Liver (tissue), 9 donors: ENCODE data around the gene USP5. TPM values are rescaled to one million over a fixed set of nuclear protein-coding genes. Genes with fewer than 3 reads are reported as not detected.
"Not testable (repeated sequence)": the region's sequence is repeated elsewhere in the genome, so short reads cannot be mapped to it uniquely, and the experiment has no call there.

Source experiments
- DNase-seq: peaks from one replicate; pipeline ENCODE4 v3.0.0-alpha.2; 2017; ENCODE audit warnings: low spot score
- H3K27ac ChIP-seq, 2 donors: one replicate each; pipeline ENCODE4 v1.7.0; 2013; ENCODE audit warnings: inconsistent platforms in 2 of 2, low read length in 2 of 2, control low read depth in 1 of 2, low read depth in 1 of 2, mild to moderate bottlenecking in 1 of 2
- H3K27me3 ChIP-seq, 4 donors: one replicate each; pipeline versions ENCODE4 v1.6.1 to v1.7.0; 2013; ENCODE audit warnings: low read length in 3 of 4, inconsistent platforms in 1 of 4, mild to moderate bottlenecking in 1 of 4, moderate library complexity in 1 of 4; ENCODE audit not compliant: control insufficient read depth in 4 of 4, insufficient read depth in 4 of 4
- H3K36me3 ChIP-seq, 4 donors: one replicate each; pipeline versions ENCODE4 v1.6.1 to v1.7.0; 2013; ENCODE audit warnings: low read length in 3 of 4, mild to moderate bottlenecking in 3 of 4, low read depth in 1 of 4, moderate library complexity in 1 of 4; ENCODE audit not compliant: control insufficient read depth in 4 of 4, insufficient read depth in 3 of 4
- H3K4me1 ChIP-seq, 4 donors: one replicate each; pipeline versions ENCODE4 v1.6.1 to v1.7.0; 2013; ENCODE audit warnings: low read length in 3 of 4, mild to moderate bottlenecking in 3 of 4, moderate library complexity in 1 of 4; ENCODE audit not compliant: control insufficient read depth in 4 of 4, insufficient read depth in 4 of 4
- H3K4me3 ChIP-seq, 3 donors: one replicate each; pipeline versions ENCODE4 v1.6.1 to v1.7.0; 2013; ENCODE audit warnings: low read length in 3 of 3, control low read depth in 1 of 3, low read depth in 1 of 3, mild to moderate bottlenecking in 1 of 3
- H3K9ac ChIP-seq, 2 donors: one replicate each; pipeline ENCODE4 v1.7.0; 2013; ENCODE audit warnings: low read length in 2 of 2, mild to moderate bottlenecking in 2 of 2, moderate library complexity in 2 of 2, control low read depth in 1 of 2, low read depth in 1 of 2
- H3K9me3 ChIP-seq, 4 donors: one replicate each; pipeline versions ENCODE4 v1.6.1 to v1.7.0; 2013; ENCODE audit warnings: low read length in 3 of 4; ENCODE audit not compliant: control insufficient read depth in 4 of 4
- EGR1 ChIP-seq, 2 donors: IDR thresholded peaks; 2 replicates each; pipeline ENCODE4 v1.6.1; 2016 to 2018; ENCODE audit warnings: antibody characterized with exemption in 2 of 2, low read depth in 2 of 2
- FOXA1 ChIP-seq: IDR thresholded peaks from 2 replicates; pipeline ENCODE4 v1.6.1; 2016; ENCODE audit warnings: antibody characterized with exemption
- HNF4A ChIP-seq, 2 donors: conservative IDR thresholded peaks; 2 replicates each; pipeline ENCODE4 v1.6.1; 2016; ENCODE audit warnings: antibody characterized with exemption in 2 of 2, mild to moderate bottlenecking in 2 of 2
- HNF4G ChIP-seq: IDR thresholded peaks from 2 replicates; pipeline ENCODE4 v1.6.1; 2016; ENCODE audit warnings: antibody characterized with exemption
- JUND ChIP-seq, 2 donors: IDR thresholded peaks; 2 replicates each; pipeline ENCODE4 v1.6.1; 2016; ENCODE audit warnings: antibody characterized with exemption in 2 of 2
- NR2F2 ChIP-seq: IDR thresholded peaks from 2 replicates; pipeline ENCODE4 v1.6.1; 2016; ENCODE audit warnings: antibody characterized with exemption
- RAD21 ChIP-seq, 2 donors: IDR thresholded peaks; 2 replicates each; pipeline ENCODE4 v1.6.1; 2016; ENCODE audit warnings: antibody characterized with exemption in 2 of 2, mild to moderate bottlenecking in 2 of 2
- RXRA ChIP-seq, 2 donors: IDR thresholded peaks; 2 replicates each; pipeline ENCODE4 v1.6.1; 2017 to 2018; ENCODE audit warnings: antibody characterized with exemption in 2 of 2, mild to moderate bottlenecking in 1 of 2
- SP1 ChIP-seq: IDR thresholded peaks from 2 replicates; pipeline ENCODE4 v1.6.1; 2018; ENCODE audit warnings: antibody characterized with exemption, mild to moderate bottlenecking
- TAF1 ChIP-seq: conservative IDR thresholded peaks from 2 replicates; pipeline ENCODE4 v1.6.1; 2016; ENCODE audit warnings: antibody characterized with exemption, mild to moderate bottlenecking
- WGBS: extraction: QIAGEN DNeasy Blood & Tissue Kit; methylation state at CpG from one replicate; pipeline ENCODE4 v1.1.7; 2013; 5-methylcytosine and 5-hydroxymethylcytosine counted together
- polyA plus RNA-seq, 2 donors: library from polyadenylated mRNA; stranded (reverse) in 1 of 2; unstranded in 1 of 2; fragments of 200-250 nt in 1 of 2; fragments of >200 nt in 1 of 2; fragmentation: Nextera tagmentation in 1 of 2; extraction: Ambion mirVana in 1 of 2; gene quantifications; one replicate each; pipeline versions ENCODE4 v1.2.1 to v1.2.3, GENCODE V29; 2013 to 2015
- total RNA-seq, 2 donors: library from RNA; depleted of rRNA; stranded (reverse); fragments of >200 nt; gene quantifications; one replicate each; pipeline ENCODE4 v1.2.3, GENCODE V29; 2014
- TF ChIP-seq, protein P1 (sequence below): IDR thresholded peaks from 2 replicates; pipeline ENCODE4 v1.6.1; 2016; ENCODE audit warnings: antibody characterized with exemption, mild to moderate bottlenecking
- TF ChIP-seq, protein P2 (sequence below): IDR thresholded peaks from 2 replicates; pipeline ENCODE4 v1.6.1; 2016; ENCODE audit warnings: antibody characterized with exemption
- TF ChIP-seq, protein P3 (sequence below): IDR thresholded peaks from 2 replicates; pipeline ENCODE4 v1.6.1; 2016; ENCODE audit warnings: antibody characterized with exemption
- donor health status: healthy.
- donor health status: healthy.
- donor health status: healthy.
- donor health status: healthy.
- donor health status: healthy.

USP5 gene
- total and polyA plus RNA-seq, 4 donors: 15.2 to 41.0 (median 35.7) TPM

DNA sequence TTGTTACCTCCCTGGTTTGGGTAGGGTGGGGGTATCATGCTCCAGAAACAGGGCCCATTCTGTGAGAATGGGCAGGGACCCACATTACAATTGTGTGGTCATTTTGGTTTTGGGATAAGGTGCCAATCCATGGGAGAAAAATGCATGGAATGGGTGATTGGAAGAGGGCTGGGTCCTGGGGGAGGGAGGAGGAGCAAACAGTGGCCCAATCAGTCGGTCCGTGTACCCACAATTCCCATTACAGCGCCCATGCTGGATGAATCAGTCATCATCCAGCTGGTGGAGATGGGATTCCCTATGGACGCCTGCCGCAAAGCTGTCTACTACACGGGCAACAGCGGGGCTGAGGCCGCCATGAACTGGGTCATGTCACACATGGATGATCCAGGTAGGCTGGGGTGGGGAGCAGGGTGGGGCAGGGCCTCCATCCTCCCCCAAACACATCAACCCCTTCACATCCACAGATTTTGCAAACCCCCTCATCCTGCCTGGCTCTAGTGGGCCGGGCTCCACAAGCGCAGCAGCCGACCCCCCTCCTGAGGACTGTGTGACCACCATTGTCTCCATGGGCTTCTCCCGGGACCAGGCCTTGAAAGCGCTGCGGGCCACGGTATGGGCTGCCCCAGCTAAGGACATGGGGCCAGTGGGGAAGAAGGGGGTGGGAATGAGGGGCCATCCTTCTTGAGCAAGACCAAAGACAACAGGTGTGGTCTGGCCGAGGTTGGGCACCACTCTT, 11.8 kb downstream of the USP5 start:
- H3K27me3 ChIP-seq: no peaks in the 10 kb centered on the region
- WGBS: 97% methylated on average over 16 of the region's 16 CpGs
- TF ChIP-seq SP1: no peak
- TF ChIP-seq, protein P1, sequence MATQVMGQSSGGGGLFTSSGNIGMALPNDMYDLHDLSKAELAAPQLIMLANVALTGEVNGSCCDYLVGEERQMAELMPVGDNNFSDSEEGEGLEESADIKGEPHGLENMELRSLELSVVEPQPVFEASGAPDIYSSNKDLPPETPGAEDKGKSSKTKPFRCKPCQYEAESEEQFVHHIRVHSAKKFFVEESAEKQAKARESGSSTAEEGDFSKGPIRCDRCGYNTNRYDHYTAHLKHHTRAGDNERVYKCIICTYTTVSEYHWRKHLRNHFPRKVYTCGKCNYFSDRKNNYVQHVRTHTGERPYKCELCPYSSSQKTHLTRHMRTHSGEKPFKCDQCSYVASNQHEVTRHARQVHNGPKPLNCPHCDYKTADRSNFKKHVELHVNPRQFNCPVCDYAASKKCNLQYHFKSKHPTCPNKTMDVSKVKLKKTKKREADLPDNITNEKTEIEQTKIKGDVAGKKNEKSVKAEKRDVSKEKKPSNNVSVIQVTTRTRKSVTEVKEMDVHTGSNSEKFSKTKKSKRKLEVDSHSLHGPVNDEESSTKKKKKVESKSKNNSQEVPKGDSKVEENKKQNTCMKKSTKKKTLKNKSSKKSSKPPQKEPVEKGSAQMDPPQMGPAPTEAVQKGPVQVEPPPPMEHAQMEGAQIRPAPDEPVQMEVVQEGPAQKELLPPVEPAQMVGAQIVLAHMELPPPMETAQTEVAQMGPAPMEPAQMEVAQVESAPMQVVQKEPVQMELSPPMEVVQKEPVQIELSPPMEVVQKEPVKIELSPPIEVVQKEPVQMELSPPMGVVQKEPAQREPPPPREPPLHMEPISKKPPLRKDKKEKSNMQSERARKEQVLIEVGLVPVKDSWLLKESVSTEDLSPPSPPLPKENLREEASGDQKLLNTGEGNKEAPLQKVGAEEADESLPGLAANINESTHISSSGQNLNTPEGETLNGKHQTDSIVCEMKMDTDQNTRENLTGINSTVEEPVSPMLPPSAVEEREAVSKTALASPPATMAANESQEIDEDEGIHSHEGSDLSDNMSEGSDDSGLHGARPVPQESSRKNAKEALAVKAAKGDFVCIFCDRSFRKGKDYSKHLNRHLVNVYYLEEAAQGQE: no peak
- TF ChIP-seq, protein P2, sequence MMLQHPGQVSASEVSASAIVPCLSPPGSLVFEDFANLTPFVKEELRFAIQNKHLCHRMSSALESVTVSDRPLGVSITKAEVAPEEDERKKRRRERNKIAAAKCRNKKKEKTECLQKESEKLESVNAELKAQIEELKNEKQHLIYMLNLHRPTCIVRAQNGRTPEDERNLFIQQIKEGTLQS: no peak
- TF ChIP-seq HNF4G: no peak
- no peak for TF ChIP-seq FOXA1
- TF ChIP-seq HNF4A (conservative IDR thresholded peaks at IDR 0.05): no peak
- TF ChIP-seq RAD21 (IDR thresholded peaks at IDR 0.05): no peak
- no peak for TF ChIP-seq NR2F2
- no peak for TF ChIP-seq RXRA (IDR thresholded peaks at IDR 0.05)
- no peak overlapping the region for H3K27ac ChIP-seq
- H3K4me1 ChIP-seq: peaks cover 3 to 15% (median 14%) of the 10 kb centered on the region in 4 donors
- no peak overlapping the region for H3K9ac ChIP-seq
- peaks cover 8 to 56% (median 27%) of the 10 kb centered on the region in 4 donors for H3K36me3 ChIP-seq
- no peak for DNase-seq
- H3K9me3 ChIP-seq: no peaks in the 10 kb centered on the region
- H3K4me3 ChIP-seq: no peak overlapping the region

DNA sequence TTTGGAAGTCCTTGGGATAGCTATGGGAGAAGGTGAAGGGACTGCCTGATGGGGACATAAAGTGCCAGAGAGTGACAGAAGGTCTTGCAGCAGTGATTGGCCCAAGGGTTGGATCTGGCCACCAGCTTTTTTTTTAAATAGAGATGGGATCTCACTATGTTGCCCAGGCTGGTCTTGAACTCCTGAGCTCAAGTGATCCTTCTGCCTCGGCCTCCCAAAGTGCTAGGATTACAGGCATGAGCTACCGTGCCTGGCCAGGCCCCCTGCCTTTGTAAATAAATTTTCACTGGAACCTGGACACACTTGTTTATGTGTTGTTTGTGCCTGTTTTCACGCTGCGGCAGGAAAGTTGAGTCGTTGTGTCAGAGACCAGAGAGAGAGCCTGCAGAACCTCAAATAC, 13.4 kb downstream of the USP5 start:
- Histone ChIP-seq H3K4me1 (peaks cover 3 to 28% (median 26%) of the 10 kb centered on the region in 4 donors), H3K36me3 (peaks cover 10 to 51% (median 24%) of the 10 kb centered on the region in 4 donors)
- DNase-seq, H3K9ac ChIP-seq, H3K4me3 ChIP-seq, H3K9me3 ChIP-seq, H3K27me3 ChIP-seq, H3K27ac ChIP-seq: not testable (repeated sequence)
- 97% methylated on average over 5 of the region's 5 CpGs for WGBS

DNA sequence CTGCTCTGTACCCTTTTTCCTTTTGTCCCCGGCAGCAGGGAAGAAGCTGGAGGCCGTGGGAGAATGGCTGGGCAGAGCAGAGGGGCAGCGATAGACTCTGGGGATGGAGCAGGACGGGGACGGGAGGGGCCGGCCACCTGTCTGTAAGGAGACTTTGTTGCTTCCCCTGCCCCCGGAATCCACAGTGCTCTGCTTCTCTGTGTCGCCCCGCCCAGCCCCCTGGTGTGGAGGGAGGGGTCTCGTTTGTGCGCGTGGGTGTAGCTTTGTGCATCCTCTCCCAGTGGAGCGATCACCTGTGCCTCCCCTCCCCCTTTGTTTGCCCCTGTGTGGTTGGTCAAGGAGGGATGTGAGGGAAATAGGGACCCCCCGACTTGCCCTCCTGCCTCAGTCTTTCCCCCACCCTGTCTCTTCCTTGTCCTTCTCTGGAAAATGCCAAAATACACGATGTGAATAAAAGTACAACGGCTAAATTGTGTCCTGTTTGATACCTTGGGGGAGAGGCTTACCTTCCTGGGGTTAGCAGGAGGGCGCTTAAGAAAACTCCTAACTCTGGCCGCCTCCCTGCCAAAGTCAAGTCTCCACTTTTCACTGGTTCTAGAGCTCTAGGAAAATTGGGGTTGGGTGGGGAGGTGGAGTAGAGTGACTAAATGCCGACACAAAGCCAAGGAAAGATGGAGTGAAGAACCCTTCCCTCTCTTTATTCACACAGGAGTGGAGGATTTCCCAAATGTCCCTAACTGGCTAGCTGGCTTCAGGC, 14.4 kb downstream of the USP5 start:
- no peak for TF ChIP-seq NR2F2
- TF ChIP-seq JUND (IDR thresholded peaks at IDR 0.05): no peak
- no peak for TF ChIP-seq EGR1 (IDR thresholded peaks at IDR 0.05; ENCODE audit: low read depth in 2 of 2)
- TF ChIP-seq HNF4G: no peak
- no peak for TF ChIP-seq HNF4A (conservative IDR thresholded peaks at IDR 0.05)
- no peak for TF ChIP-seq SP1
- TF ChIP-seq FOXA1: no peak
- no peak for TF ChIP-seq TAF1
- TF ChIP-seq, protein P3, sequence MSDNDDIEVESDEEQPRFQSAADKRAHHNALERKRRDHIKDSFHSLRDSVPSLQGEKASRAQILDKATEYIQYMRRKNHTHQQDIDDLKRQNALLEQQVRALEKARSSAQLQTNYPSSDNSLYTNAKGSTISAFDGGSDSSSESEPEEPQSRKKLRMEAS: no peak
- Histone ChIP-seq H3K27me3 (no peaks in the 10 kb centered on the region), H3K9me3 (no peaks in the 10 kb centered on the region), H3K9ac (no peak overlapping the region), H3K36me3 (peaks cover 7 to 44% (median 18%) of the 10 kb centered on the region in 4 donors), H3K4me3 (no peak overlapping the region), H3K27ac (peak overlapping the region in 1 of 2 donors; percentile 52), H3K4me1 (peaks cover 3 to 33% (median 29%) of the 10 kb centered on the region in 4 donors)
- DNase-seq: no peak
- 83% methylated on average over 19 of the region's 19 CpGs for WGBS
